C4-2B (cell line): ENCODE results near the gene PTPRD.
"Not testable (repeated sequence)": the region's sequence is repeated elsewhere in the genome, so short reads cannot be mapped to it uniquely, and the experiment has no call there.

Source experiments
- H3K27ac ChIP-seq: fragments of 450-650 bp; 2 replicates; pipeline ENCODE4 v1.5.1; 2017
- CTCF ChIP-seq: fragments of 450-650 bp; conservative IDR thresholded peaks from 2 replicates; pipeline ENCODE4 v1.5.1; 2017; ENCODE audit warnings: mild to moderate bottlenecking
- ZFX ChIP-seq: fragments of 450-650 bp; IDR thresholded peaks from 2 replicates; pipeline ENCODE4 v1.6.1; 2017

The PTPRD gene

GRCh38 chr9:10411272-10411671 lies 201.5 kb downstream of the PTPRD start:
- no peak overlapping the region for H3K27ac ChIP-seq
- TF ChIP-seq ZFX: no peak
- TF ChIP-seq CTCF: no peak

- no peak overlapping the region for H3K27ac ChIP-seq
- TF ChIP-seq CTCF (no peak), ZFX (no peak)
Measured at GRCh38 chr9:10403283-10403682, 209.5 kb downstream of the PTPRD start.

- no peak for TF ChIP-seq ZFX
- H3K27ac ChIP-seq: no peak overlapping the region
Measured at GRCh38 chr9:10396615-10397014, 216.2 kb downstream of the PTPRD start.

GRCh38 chr9:10387282-10387681 lies 225.5 kb downstream of the PTPRD start:
- TF ChIP-seq ZFX (no peak), CTCF (no peak)
- no peak overlapping the region for H3K27ac ChIP-seq

- H3K27ac ChIP-seq: no peak overlapping the region
- TF ChIP-seq CTCF (no peak), ZFX (no peak)
Measured at GRCh38 chr9:10371824-10372223, 241.0 kb downstream of the PTPRD start.

- H3K27ac ChIP-seq: no peak overlapping the region
- TF ChIP-seq ZFX (no peak), CTCF (peak; percentile 85)
Measured at GRCh38 chr9:10366171-10366779, 246.5 kb downstream of the PTPRD start.

GRCh38 chr9:10354591-10354990 lies 258.2 kb downstream of the PTPRD start:
- TF ChIP-seq ZFX (no peak), CTCF (no peak)
- H3K27ac ChIP-seq: no peak overlapping the region

- H3K27ac ChIP-seq: not testable (repeated sequence)
Measured at GRCh38 chr9:10345621-10346020, 267.2 kb downstream of the PTPRD start.
